Measurements from ENCODE around the gene GCC2.
A peak's percentile ranks its signal among the peaks of the same experiment; 100 is the strongest.
"Not testable (repeated sequence)": the region's sequence is repeated elsewhere in the genome, so short reads cannot be mapped to it uniquely, and the experiment has no call there.

GCC2 gene

DNA sequence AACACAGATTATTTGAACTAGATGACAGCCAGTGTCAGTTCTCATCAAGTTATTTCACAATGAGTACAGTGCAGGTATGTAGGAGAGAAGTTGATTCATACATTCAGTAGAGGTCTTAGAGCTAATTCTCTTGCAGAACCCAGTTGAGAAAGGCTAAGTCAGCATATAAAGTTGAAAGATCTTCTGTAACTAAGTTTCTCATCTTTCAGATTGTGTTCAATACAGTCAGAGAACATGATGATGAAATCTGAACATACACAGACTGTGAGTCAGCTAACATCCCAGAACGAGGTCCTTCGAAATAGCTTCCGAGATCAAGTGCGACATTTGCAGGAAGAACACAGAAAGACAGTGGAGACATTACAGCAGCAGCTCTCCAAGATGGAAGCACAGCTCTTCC, 43.4 kb downstream of the GCC2 start:
- Histone ChIP-seq H3K36me3 (ENCODE audit: control insufficient read depth, insufficient read depth, low read length) (peaks cover 4% of the 10 kb centered on the region), H3K27me3 (replicated peaks; ENCODE audit: control insufficient read depth, insufficient read depth, low read length) (no peaks in the 10 kb centered on the region), H3K4me3 (replicated peaks; ENCODE audit: low read depth, low read length) (no peak overlapping the region)
- no peak for DNase-seq (ENCODE audit: extremely low read depth, insufficient read length)
- TF ChIP-seq, protein P1, sequence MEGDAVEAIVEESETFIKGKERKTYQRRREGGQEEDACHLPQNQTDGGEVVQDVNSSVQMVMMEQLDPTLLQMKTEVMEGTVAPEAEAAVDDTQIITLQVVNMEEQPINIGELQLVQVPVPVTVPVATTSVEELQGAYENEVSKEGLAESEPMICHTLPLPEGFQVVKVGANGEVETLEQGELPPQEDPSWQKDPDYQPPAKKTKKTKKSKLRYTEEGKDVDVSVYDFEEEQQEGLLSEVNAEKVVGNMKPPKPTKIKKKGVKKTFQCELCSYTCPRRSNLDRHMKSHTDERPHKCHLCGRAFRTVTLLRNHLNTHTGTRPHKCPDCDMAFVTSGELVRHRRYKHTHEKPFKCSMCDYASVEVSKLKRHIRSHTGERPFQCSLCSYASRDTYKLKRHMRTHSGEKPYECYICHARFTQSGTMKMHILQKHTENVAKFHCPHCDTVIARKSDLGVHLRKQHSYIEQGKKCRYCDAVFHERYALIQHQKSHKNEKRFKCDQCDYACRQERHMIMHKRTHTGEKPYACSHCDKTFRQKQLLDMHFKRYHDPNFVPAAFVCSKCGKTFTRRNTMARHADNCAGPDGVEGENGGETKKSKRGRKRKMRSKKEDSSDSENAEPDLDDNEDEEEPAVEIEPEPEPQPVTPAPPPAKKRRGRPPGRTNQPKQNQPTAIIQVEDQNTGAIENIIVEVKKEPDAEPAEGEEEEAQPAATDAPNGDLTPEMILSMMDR (IDR thresholded peaks at IDR 0.05; ENCODE audit: insufficient read depth, low read length, poor library complexity, severe bottlenecking), result no peak

- DNase-seq (ENCODE audit: extremely low read depth, insufficient read length); H3K36me3 ChIP-seq (ENCODE audit: control insufficient read depth, insufficient read depth, low read length); H3K27me3 ChIP-seq (replicated peaks; ENCODE audit: control insufficient read depth, insufficient read depth, low read length); H3K4me3 ChIP-seq (replicated peaks; ENCODE audit: low read depth, low read length): not testable (repeated sequence)
Measured at GRCh38 chr2:108496167-108496566, 47.2 kb downstream of the GCC2 start.

DNA sequence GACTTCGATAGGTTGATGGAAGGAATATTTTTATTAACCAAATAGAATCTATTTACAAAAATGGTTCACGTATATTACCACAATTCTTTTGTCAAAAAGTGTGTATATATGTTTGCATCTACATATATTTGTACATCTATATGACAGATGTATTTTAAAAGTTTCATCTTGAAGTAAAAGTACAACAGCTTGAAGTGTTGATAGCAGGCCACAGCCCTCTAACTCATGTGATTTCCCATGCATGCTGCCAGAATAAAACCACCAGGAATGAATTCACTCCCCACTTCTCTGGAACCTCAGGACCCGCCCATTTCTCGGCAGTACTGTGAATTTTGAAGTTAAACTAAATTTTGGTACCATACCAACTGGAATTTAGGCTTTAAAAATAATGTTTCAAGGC, 58.6 kb downstream of the GCC2 start:
- DNase-seq (ENCODE audit: extremely low read depth, insufficient read length); H3K4me3 ChIP-seq (replicated peaks; ENCODE audit: low read depth, low read length); H3K27me3 ChIP-seq (replicated peaks; ENCODE audit: control insufficient read depth, insufficient read depth, low read length); H3K36me3 ChIP-seq (ENCODE audit: control insufficient read depth, insufficient read depth, low read length): not testable (repeated sequence)

- not testable (repeated sequence) for H3K36me3 ChIP-seq (ENCODE audit: control insufficient read depth, insufficient read depth, low read length); DNase-seq (ENCODE audit: extremely low read depth, insufficient read length); H3K4me3 ChIP-seq (replicated peaks; ENCODE audit: low read depth, low read length); H3K27me3 ChIP-seq (replicated peaks; ENCODE audit: control insufficient read depth, insufficient read depth, low read length)
Measured at GRCh38 chr2:108512431-108512830, 63.4 kb downstream of the GCC2 start.

DNA sequence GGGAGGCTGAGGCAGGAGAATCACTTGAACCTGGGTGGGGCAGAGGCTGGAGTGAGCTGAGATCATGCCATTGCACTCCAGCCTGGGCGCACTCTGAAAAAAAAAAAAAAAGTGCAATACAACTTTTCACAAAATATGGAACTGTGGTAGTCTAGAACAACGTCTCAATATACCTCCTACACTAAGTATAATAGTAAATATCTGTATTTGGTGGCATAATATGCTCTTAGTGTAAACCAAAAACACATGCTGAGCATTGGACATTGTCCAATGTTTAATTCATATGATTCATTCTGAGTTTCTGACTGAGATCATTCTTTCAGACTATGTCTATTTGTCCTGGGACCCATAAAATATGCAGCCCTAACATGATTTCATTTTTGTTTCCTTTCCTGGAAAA, 65.5 kb downstream of the GCC2 start:
- not testable (repeated sequence) for H3K27me3 ChIP-seq (replicated peaks; ENCODE audit: control insufficient read depth, insufficient read depth, low read length); H3K36me3 ChIP-seq (ENCODE audit: control insufficient read depth, insufficient read depth, low read length); DNase-seq (ENCODE audit: extremely low read depth, insufficient read length); H3K4me3 ChIP-seq (replicated peaks; ENCODE audit: low read depth, low read length)

GRCh38 chr2:108524688-108525087, 75.7 kb downstream of the GCC2 start:
- DNase-seq (ENCODE audit: extremely low read depth, insufficient read length); H3K36me3 ChIP-seq (ENCODE audit: control insufficient read depth, insufficient read depth, low read length); H3K27me3 ChIP-seq (replicated peaks; ENCODE audit: control insufficient read depth, insufficient read depth, low read length); H3K4me3 ChIP-seq (replicated peaks; ENCODE audit: low read depth, low read length): not testable (repeated sequence)

DNA sequence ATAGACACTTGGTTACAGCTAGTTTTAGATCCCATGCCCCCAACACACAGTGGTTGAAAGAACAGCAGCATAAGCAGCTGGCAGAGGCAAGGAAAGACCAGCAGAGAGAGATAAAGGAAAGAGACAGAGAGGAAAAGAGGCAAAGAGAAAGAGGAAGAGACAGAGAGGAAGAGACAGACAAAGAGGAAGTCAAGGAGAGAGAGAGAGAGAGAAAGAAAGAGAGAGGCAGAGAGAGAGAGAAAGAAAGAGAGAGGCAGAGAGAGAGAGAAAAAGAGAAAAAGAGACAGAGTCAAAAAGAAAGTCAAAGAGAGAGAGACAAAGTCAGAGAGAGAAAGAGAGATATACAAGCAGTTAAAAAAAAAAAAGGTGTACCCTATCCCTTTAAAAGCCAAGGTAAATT, 76.3 kb downstream of the GCC2 start:
- not testable (repeated sequence) for H3K27me3 ChIP-seq (replicated peaks; ENCODE audit: control insufficient read depth, insufficient read depth, low read length); H3K4me3 ChIP-seq (replicated peaks; ENCODE audit: low read depth, low read length); DNase-seq (ENCODE audit: extremely low read depth, insufficient read length); H3K36me3 ChIP-seq (ENCODE audit: control insufficient read depth, insufficient read depth, low read length)

DNA sequence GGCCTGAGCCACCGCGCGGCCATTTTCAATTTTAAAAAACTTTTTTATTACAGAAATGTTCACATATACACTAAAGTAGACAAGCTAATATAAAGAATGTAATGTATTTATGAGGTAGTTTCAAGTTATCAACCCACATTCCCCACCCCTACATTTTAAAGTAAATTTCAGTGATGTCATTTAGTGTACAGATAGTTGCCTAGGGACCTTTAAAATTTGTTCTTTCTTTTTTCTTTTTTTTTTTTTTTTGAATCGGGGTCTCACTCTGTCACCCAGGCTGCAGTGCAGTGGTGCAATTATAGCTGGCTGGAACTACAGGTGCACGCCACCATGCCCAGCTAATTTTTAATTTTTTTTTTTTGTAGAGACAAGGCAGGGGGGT, 82.7 kb downstream of the GCC2 start:
- no peak overlapping the region for H3K4me3 ChIP-seq (replicated peaks; ENCODE audit: low read depth, low read length)
- no peak for DNase-seq (ENCODE audit: extremely low read depth, insufficient read length)
- TF ChIP-seq, protein P1 (IDR thresholded peaks at IDR 0.05; ENCODE audit: insufficient read depth, low read length, poor library complexity, severe bottlenecking), result no peak

GRCh38 chr2:108533832-108534583, 85.0 kb downstream of the GCC2 start, which contains the start of gene LIMS1:
TSS of gene LIMS1 (plus strand) at chr2:108534470. CDS start at chr2:108534563, 93 bp downstream.
- H3K4me3 ChIP-seq (replicated peaks; ENCODE audit: low read depth, low read length), result peak within 1 kb of the TSS; percentile 79
- DNase-seq (ENCODE audit: extremely low read depth, insufficient read length), result peak; percentile 91
- TF ChIP-seq, protein P1 (IDR thresholded peaks at IDR 0.05; ENCODE audit: insufficient read depth, low read length, poor library complexity, severe bottlenecking), result no peak
- no peaks in the 10 kb centered on the region for H3K27me3 ChIP-seq (replicated peaks; ENCODE audit: control insufficient read depth, insufficient read depth, low read length)
- H3K36me3 ChIP-seq (ENCODE audit: control insufficient read depth, insufficient read depth, low read length), result no peaks in the 10 kb centered on the region

More for the DNA sequence above, 82.7 kb downstream of the GCC2 start:
- no peaks in the 10 kb centered on the region for H3K36me3 ChIP-seq (ENCODE audit: control insufficient read depth, insufficient read depth, low read length)
- no peaks in the 10 kb centered on the region for H3K27me3 ChIP-seq (replicated peaks; ENCODE audit: control insufficient read depth, insufficient read depth, low read length)

Measured in GM06990 (cell line).